K562 (cell line): ENCODE data around the gene WNT6. TPM values are rescaled to one million over a fixed set of nuclear protein-coding genes. Genes with fewer than 3 reads are reported as not detected.

ENCODE experiments used
- POLR3G ChIP-seq: IDR thresholded peaks from 2 replicates; pipeline ENCODE4 v1.6.1; 2011; ENCODE audit not compliant: insufficient read length, insufficient replicate concordance; ENCODE audit errors: extremely low read depth
- ZNF398 ChIP-seq: fragments of 250-450 bp; sonication (Bioruptor Pico); IDR thresholded peaks from 2 replicates; pipeline ENCODE4 v1.8.0; 2021; ENCODE audit warnings: moderate library complexity, mild to moderate bottlenecking, inconsistent platforms
- polyA plus RNA-seq, 8 experiments: library from polyadenylated mRNA; depleted of rRNA in 4 of 8; stranded (reverse) in 5 of 8; unstranded in 3 of 8; fragments of >200 nt; fragmentation: Nextera tagmentation in 2 of 8; fragmentation: Illumina TruSeq in 1 of 8; extraction: Ambion mirVana in 2 of 8; extraction: Trizol in 1 of 8; gene quantifications; 2 replicates each; pipeline versions ENCODE4 v1.2.1 to v1.2.3, GENCODE V29; 2011 to 2014; ENCODE audit warnings: inconsistent platforms in 1 of 8, missing spikeins in 1 of 8
- total RNA-seq, 7 experiments: library from RNA; depleted of rRNA in 6 of 7; stranded (reverse); fragments of >200 nt in 6 of 7; fragmentation: Illumina TruSeq in 2 of 7; extraction: Trizol in 2 of 7; gene quantifications; 2 replicates each; pipeline versions ENCODE4 v1.2.1 to v1.2.3, GENCODE V29; 2011 to 2021; ENCODE audit warnings: low replicate concordance in 1 of 7
- TF ChIP-seq, protein P1 (sequence below): fragments of 250-450 bp; sonication (Bioruptor Pico); IDR thresholded peaks from 2 replicates; pipeline ENCODE4 v1.8.0; 2022; ENCODE audit warnings: inconsistent platforms
- TF ChIP-seq, protein P2 (sequence below): IDR thresholded peaks from 3 replicates; pipeline ENCODE4 v1.6.1; 2011; ENCODE audit warnings: borderline replicate concordance, mild to moderate bottlenecking, moderate library complexity; ENCODE audit not compliant: insufficient read length; ENCODE audit errors: extremely low read depth

The WNT6 gene
- total and polyA plus RNA-seq, 9 of the 15 experiments (the other 6 are each of a cell fraction or from before 2014, with no cell fraction given): not detected

DNA sequence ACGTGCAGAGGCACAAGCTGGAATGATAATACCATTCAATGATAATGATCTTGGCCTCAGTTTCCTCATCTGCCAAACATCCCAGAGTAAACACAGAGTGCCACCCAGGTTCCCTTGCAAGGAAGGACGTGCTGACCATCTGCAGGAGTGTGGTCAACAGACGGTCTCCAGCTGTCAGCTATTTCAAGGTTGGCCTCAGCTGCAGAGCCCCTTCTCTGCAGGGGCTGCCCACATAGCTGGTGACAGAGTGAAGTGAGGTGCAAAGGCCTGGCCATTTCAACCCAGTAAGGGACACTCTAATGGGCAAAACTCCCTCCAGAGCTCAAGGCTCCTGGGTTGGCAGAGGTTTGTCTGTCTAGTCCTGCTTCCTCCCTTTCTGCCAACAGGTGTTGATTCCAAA is 8.3 kb upstream of the WNT6 start (continued):
- TF ChIP-seq, protein P1, sequence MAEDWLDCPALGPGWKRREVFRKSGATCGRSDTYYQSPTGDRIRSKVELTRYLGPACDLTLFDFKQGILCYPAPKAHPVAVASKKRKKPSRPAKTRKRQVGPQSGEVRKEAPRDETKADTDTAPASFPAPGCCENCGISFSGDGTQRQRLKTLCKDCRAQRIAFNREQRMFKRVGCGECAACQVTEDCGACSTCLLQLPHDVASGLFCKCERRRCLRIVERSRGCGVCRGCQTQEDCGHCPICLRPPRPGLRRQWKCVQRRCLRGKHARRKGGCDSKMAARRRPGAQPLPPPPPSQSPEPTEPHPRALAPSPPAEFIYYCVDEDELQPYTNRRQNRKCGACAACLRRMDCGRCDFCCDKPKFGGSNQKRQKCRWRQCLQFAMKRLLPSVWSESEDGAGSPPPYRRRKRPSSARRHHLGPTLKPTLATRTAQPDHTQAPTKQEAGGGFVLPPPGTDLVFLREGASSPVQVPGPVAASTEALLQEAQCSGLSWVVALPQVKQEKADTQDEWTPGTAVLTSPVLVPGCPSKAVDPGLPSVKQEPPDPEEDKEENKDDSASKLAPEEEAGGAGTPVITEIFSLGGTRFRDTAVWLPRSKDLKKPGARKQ (CRISPR knock-in tag): no peak
- TF ChIP-seq, protein P2, sequence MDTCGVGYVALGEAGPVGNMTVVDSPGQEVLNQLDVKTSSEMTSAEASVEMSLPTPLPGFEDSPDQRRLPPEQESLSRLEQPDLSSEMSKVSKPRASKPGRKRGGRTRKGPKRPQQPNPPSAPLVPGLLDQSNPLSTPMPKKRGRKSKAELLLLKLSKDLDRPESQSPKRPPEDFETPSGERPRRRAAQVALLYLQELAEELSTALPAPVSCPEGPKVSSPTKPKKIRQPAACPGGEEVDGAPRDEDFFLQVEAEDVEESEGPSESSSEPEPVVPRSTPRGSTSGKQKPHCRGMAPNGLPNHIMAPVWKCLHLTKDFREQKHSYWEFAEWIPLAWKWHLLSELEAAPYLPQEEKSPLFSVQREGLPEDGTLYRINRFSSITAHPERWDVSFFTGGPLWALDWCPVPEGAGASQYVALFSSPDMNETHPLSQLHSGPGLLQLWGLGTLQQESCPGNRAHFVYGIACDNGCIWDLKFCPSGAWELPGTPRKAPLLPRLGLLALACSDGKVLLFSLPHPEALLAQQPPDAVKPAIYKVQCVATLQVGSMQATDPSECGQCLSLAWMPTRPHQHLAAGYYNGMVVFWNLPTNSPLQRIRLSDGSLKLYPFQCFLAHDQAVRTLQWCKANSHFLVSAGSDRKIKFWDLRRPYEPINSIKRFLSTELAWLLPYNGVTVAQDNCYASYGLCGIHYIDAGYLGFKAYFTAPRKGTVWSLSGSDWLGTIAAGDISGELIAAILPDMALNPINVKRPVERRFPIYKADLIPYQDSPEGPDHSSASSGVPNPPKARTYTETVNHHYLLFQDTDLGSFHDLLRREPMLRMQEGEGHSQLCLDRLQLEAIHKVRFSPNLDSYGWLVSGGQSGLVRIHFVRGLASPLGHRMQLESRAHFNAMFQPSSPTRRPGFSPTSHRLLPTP: no peak
- TF ChIP-seq POLR3G (no peak), ZNF398 (CRISPR knock-in tag) (no peak)
